Suprapubic skin (tissue), 3 donors: Measurements from ENCODE around the gene TMTC1.

Experiments
- CTCF ChIP-seq, 2 donors: fragments of 200-600 bp in 1 of 2; fragments of 450-650 bp in 1 of 2; sonication (generic) in 1 of 2; IDR thresholded peaks; one replicate each; pipeline ENCODE4 v1.5.1; 2016 to 2019; ENCODE audit warnings: antibody characterized with exemption in 2 of 2, mild to moderate bottlenecking in 1 of 2, moderate library complexity in 1 of 2
- POLR2A ChIP-seq, 2 donors: fragments of 450-650 bp; IDR thresholded peaks; one replicate each; pipeline ENCODE4 v1.6.1; 2017; ENCODE audit warnings: antibody characterized with exemption in 2 of 2, mild to moderate bottlenecking in 2 of 2, moderate library complexity in 2 of 2

GRCh38 chr12:29667011-29667410 is 116.7 kb downstream of the TMTC1 start:
- TF ChIP-seq POLR2A (IDR thresholded peaks at IDR 0.05) (no peak), CTCF (IDR thresholded peaks at IDR 0.05) (no peak)
